GM18867 (cell line): ENCODE measurements around the gene CREB5.

Experiments used
- ATAC-seq: cut with Tn5 transposase; IDR thresholded peaks from one replicate; pipeline ENCODE4 v1.9.1; 2021; ENCODE audit warnings: mild to moderate bottlenecking, moderate library complexity; ENCODE audit not compliant: unreplicated experiment

The CREB5 gene

GRCh38 chr7:28433039-28433438, 20.7 kb downstream of the CREB5 start:
- no peak for ATAC-seq

- ATAC-seq: no peak
Measured at GRCh38 chr7:28433699-28434219, 21.4 kb downstream of the CREB5 start.

- no peak for ATAC-seq
Measured at GRCh38 chr7:28434510-28434909, 22.2 kb downstream of the CREB5 start.

GRCh38 chr7:28435152-28435551, 22.8 kb downstream of the CREB5 start:
- ATAC-seq: no peak

GRCh38 chr7:28435732-28436378, 23.5 kb downstream of the CREB5 start:
- ATAC-seq: no peak

- no peak for ATAC-seq
Measured at GRCh38 chr7:28440055-28440601, 27.8 kb downstream of the CREB5 start.

GRCh38 chr7:28442540-28443420, 30.5 kb downstream of the CREB5 start:
- no peak for ATAC-seq

- no peak for ATAC-seq
Measured at GRCh38 chr7:28446131-28446530, 33.8 kb downstream of the CREB5 start.

- ATAC-seq: no peak
Measured at GRCh38 chr7:28447071-28447470, 34.8 kb downstream of the CREB5 start.

- no peak for ATAC-seq
Measured at GRCh38 chr7:28448708-28449107, 36.4 kb downstream of the CREB5 start.

- ATAC-seq: no peak
Measured at GRCh38 chr7:28452681-28453080, 40.4 kb downstream of the CREB5 start.

- ATAC-seq: no peak
Measured at GRCh38 chr7:28455486-28455885, 43.2 kb downstream of the CREB5 start.

GRCh38 chr7:28456044-28456443, 43.7 kb downstream of the CREB5 start:
- no peak for ATAC-seq

GRCh38 chr7:28458732-28459131, 46.4 kb downstream of the CREB5 start:
- no peak for ATAC-seq

- no peak for ATAC-seq
Measured at GRCh38 chr7:28459306-28459705, 47.0 kb downstream of the CREB5 start.

GRCh38 chr7:28465697-28466096, 53.4 kb downstream of the CREB5 start:
- ATAC-seq: no peak

GRCh38 chr7:28466341-28466740, 54.0 kb downstream of the CREB5 start:
- ATAC-seq: no peak

GRCh38 chr7:28466885-28467284, 54.6 kb downstream of the CREB5 start:
- ATAC-seq: no peak

GRCh38 chr7:28469562-28469961, 57.2 kb downstream of the CREB5 start:
- ATAC-seq: no peak

GRCh38 chr7:28470344-28470743, 58.0 kb downstream of the CREB5 start:
- no peak for ATAC-seq

GRCh38 chr7:28472332-28472731, 60.0 kb downstream of the CREB5 start:
- ATAC-seq: no peak
